ENCODE data around the gene WIPI1. TPM values are rescaled to one million over a fixed set of nuclear protein-coding genes. Genes with fewer than 3 reads are reported as not detected.
A peak's percentile ranks its signal among the peaks of the same experiment; 100 is the strongest.

WIPI1 gene
- total and polyA plus RNA-seq, 4 experiments from 2014 or later, result 4.4 to 12.3 (median 9.9) TPM

DNA sequence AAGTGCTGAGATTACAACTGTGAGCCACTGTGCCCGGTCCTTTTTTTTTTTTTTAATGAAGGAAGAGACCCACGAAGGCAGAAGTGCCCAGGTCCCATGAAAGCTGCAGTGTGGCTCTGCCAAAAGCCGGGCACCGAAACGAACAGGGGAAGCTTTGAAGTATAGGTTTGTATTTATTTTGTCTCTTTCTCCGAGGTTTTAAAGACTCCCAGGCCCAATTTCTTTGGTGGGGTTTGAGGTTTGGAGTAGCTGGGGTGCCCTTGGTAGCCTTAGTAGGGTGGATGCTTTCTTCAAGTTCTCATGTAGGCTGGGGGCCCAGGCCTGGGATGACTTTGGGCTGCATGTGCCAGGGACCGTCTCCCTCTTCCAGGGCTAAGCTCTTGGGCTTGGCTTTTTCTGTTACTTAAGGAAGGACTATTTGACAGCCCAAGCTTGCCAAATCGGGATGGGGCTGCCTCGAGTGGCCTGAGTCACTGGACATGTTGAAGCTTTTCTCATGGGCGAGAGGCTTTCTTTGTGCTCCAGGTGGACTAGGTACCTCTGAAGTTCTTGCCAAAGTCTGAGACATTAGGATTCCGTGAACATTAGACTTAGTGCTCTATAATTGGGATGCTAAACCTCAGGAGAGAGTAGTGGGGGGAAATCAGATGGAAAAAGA, 66.3 kb downstream of the WIPI1 start:
- H3K9me3 ChIP-seq (ENCODE audit: control insufficient read depth in 1 of 2, low read length in 2 of 2), result peaks cover 0 to 10% of the 10 kb centered on the region in 2 donors
- no peaks in the 10 kb centered on the region for H3K36me3 ChIP-seq (ENCODE audit: insufficient read depth, low read length)
- H3K27ac Mint-ChIP-seq, result no peak overlapping the region
- H3K4me1 ChIP-seq (ENCODE audit: insufficient read depth, low read length), result no peaks in the 10 kb centered on the region
- H3K36me3 Mint-ChIP-seq, result peaks cover 7 to 9% of the 10 kb centered on the region in 2 donors
- no peak for DNase-seq
- POLR2A ChIA-PET (ENCODE audit: partially characterized antibody), result no interaction called here
- CTCF ChIA-PET (ENCODE audit: partially characterized antibody), result interaction anchor here (2.1 kb wide), 1 partner anchor 8 kb away, joined by 6 read pairs; no protein-coding TSS in a partner anchor
- peaks cover 0 to 14% (median 6%) of the 10 kb centered on the region in 8 donors for H3K9me3 Mint-ChIP-seq
- H3K4me3 Mint-ChIP-seq, result no peak overlapping the region
- no peak overlapping the region for H3K4me3 ChIP-seq (ENCODE audit: low read length in 2 of 2)
- H3K27me3 ChIP-seq (ENCODE audit: insufficient read depth, low read length), result no peaks in the 10 kb centered on the region
- no peak overlapping the region for H3K27ac ChIP-seq (ENCODE audit: low read depth, low read length)
- no peaks in the 10 kb centered on the region for H3K27me3 Mint-ChIP-seq
- intact Hi-C loops (cut with micrococcal nuclease), result no loop called here
- H3K4me1 Mint-ChIP-seq, result peaks cover 0 to 8% (median 4%) of the 10 kb centered on the region in 4 donors

DNA sequence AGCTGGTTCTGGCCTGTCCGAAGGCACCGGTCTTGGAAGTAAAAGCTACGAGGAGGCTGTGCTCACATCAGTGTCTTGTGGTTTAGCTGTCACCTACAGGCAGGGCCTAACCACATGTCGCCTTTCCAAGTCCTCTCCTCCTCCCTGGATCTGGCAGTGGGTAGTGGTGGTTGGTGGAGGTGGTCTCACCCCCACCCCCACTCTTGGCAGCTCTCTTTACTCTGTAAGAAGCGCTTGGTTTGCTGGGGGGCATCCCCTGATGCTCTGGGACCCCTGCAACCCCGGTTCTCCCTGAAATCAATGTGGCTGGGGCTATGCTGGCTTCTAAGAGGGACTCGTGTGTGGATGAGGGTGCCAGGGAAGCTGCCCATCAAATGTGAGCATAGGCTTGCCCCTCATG, 68.3 kb downstream of the WIPI1 start:
- Mint-ChIP-seq H3K9me3 (peaks cover 0 to 3% (median 0%) of the 10 kb centered on the region in 8 donors), H3K27me3 (no peaks in the 10 kb centered on the region), H3K4me1 (peaks cover 5 to 19% (median 10%) of the 10 kb centered on the region in 4 donors), H3K36me3 (peaks cover 0 to 3% of the 10 kb centered on the region in 2 donors), H3K4me3 (no peak overlapping the region), H3K27ac (peak overlapping the region in 2 of 7 donors; percentile 81 to 89)
- Histone ChIP-seq H3K4me3 (ENCODE audit: low read length in 2 of 2) (no peak overlapping the region), H3K27ac (ENCODE audit: low read depth, low read length) (no peak overlapping the region), H3K36me3 (ENCODE audit: insufficient read depth, low read length) (no peaks in the 10 kb centered on the region), H3K4me1 (ENCODE audit: insufficient read depth, low read length) (peaks cover 8% of the 10 kb centered on the region), H3K9me3 (ENCODE audit: control insufficient read depth in 1 of 2, low read length in 2 of 2) (no peaks in the 10 kb centered on the region), H3K27me3 (ENCODE audit: insufficient read depth, low read length) (no peaks in the 10 kb centered on the region)
- CTCF ChIA-PET (ENCODE audit: partially characterized antibody), result interaction anchor here (1.2 kb wide), 1 partner anchor 10 kb away, joined by 4 read pairs; no protein-coding TSS in a partner anchor
- DNase-seq, result no peak
- POLR2A ChIA-PET (ENCODE audit: partially characterized antibody), result no interaction called here
- intact Hi-C loops (cut with micrococcal nuclease), result no loop called here

DNA sequence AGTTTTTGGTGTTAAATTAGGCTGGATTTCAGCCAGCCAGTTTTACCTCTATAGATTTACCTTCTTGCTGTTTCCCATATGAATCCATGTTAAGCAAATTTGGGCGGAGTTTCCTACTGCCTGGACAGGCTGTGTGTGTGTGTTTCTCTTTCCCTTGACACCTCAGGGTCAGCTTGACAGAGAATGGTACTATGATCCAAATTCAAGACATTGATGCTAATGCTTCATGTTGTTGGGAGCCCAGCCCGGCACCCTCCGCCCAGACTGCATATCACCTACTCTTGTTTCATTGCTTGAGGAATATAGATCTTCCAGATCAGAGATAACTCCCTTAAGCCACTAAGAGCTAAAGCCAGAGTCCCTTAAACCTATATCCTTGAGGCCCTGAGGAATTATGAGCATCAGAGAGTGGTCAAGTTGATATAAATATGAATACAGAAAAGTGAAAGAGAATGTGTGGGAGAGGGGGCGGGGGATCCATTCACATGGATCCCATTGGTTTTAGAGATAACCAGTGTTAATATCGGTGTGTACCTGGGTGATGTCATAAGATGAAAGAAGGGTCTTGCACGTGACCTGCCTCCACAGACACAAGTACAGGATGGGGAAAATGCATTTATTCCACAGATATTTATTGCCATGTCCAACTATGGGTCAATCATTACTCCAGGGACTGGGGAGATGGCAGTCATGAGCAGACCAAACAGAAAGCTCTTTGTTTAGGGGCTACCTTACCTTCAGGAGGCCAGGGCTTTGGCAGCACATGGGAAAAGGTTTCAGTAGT, 69.7 kb downstream of the WIPI1 start:
- CTCF ChIA-PET (ENCODE audit: partially characterized antibody), result interaction anchor here (0.7 to 1.3 kb wide), 2 partner anchors 9 to 70 kb away, joined by 3 read pairs; no protein-coding TSS in a partner anchor
- H3K27me3 Mint-ChIP-seq, result no peaks in the 10 kb centered on the region
- intact Hi-C loops (cut with micrococcal nuclease), result no loop called here
- Histone ChIP-seq H3K9me3 (ENCODE audit: control insufficient read depth in 1 of 2, low read length in 2 of 2) (no peaks in the 10 kb centered on the region), H3K36me3 (ENCODE audit: insufficient read depth, low read length) (no peaks in the 10 kb centered on the region), H3K27me3 (ENCODE audit: insufficient read depth, low read length) (no peaks in the 10 kb centered on the region), H3K4me3 (ENCODE audit: low read length in 2 of 2) (no peak overlapping the region), H3K27ac (ENCODE audit: low read depth, low read length) (no peak overlapping the region), H3K4me1 (ENCODE audit: insufficient read depth, low read length) (peaks cover 23% of the 10 kb centered on the region)
- peaks cover 17 to 34% (median 23%) of the 10 kb centered on the region in 4 donors for H3K4me1 Mint-ChIP-seq
- H3K27ac Mint-ChIP-seq, result peak overlapping the region in 4 of 7 donors; percentile 26 to 66 (median 40)
- no peak for DNase-seq
- no peak overlapping the region for H3K4me3 Mint-ChIP-seq
- POLR2A ChIA-PET (ENCODE audit: partially characterized antibody), result interaction anchor here (0.7 kb wide), 1 partner anchor 31 kb away, joined by 3 read pairs; no protein-coding TSS in a partner anchor
- H3K36me3 Mint-ChIP-seq, result peaks cover 0 to 3% of the 10 kb centered on the region in 2 donors
- H3K9me3 Mint-ChIP-seq, result peaks cover 0 to 2% (median 0%) of the 10 kb centered on the region in 8 donors

DNA sequence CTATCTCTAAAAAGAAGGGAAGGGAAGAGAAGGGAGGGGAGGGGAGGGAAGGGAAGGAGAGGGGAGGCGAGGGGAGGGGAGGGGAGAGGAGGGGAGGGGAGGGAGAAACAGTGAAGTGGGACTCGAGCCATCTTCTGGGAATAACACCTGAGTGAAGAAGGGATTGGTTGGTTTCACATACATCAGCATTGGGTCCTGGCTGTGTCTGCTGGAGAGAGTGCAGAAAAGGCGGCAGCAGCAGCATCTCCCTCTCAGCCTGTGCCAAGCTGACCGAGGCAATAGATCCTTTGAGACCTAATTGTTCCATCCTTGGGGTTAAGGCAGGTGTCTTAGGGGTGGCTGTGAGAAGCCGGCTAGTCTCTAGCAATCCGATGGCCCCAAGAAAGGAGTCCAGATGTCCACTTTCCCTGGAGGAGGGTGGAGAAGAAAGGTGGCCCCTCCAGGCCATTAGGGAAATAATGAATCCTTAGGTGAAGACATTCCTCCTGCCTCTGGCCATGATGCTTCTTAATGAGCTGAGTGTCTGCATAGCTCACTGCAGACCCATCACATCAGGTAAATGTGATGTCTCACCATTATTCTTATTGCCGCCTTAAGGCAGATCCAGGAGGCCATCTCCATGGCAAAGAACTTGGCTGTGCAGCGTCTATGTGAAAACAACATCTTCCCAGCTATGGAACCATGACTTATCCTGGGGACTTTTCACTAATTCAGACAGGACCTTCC, 71.6 kb downstream of the WIPI1 start:
- Histone ChIP-seq H3K36me3 (ENCODE audit: insufficient read depth, low read length) (no peaks in the 10 kb centered on the region), H3K4me3 (ENCODE audit: low read length in 2 of 2) (no peak overlapping the region), H3K27ac (ENCODE audit: low read depth, low read length) (no peak overlapping the region), H3K4me1 (ENCODE audit: insufficient read depth, low read length) (peaks cover 26% of the 10 kb centered on the region), H3K27me3 (ENCODE audit: insufficient read depth, low read length) (no peaks in the 10 kb centered on the region), H3K9me3 (ENCODE audit: control insufficient read depth in 1 of 2, low read length in 2 of 2) (no peaks in the 10 kb centered on the region)
- no peak overlapping the region for H3K27ac Mint-ChIP-seq
- H3K27me3 Mint-ChIP-seq, result no peaks in the 10 kb centered on the region
- peaks cover 0 to 3% of the 10 kb centered on the region in 2 donors for H3K36me3 Mint-ChIP-seq
- DNase-seq, result no peak
- intact Hi-C loops (cut with micrococcal nuclease), result loop anchor here (2.0 kb wide), 1 partner anchor 29 kb away; no protein-coding TSS in a partner anchor
- peak overlapping the region in 1 of 8 donors; percentile 22 for H3K4me3 Mint-ChIP-seq
- ChIA-PET CTCF (ENCODE audit: partially characterized antibody) (interaction anchor here (1.3 to 4.2 kb wide), 2 partner anchors 13 to 111 kb away, joined by 3 to 25 read pairs; no protein-coding TSS in a partner anchor), POLR2A (ENCODE audit: partially characterized antibody) (interaction anchor here (1.0 kb wide), 1 partner anchor 14 kb away, joined by 3 read pairs; no protein-coding TSS in a partner anchor)
- H3K4me1 Mint-ChIP-seq, result peaks cover 22 to 50% (median 27%) of the 10 kb centered on the region in 4 donors
- no peaks in the 10 kb centered on the region for H3K9me3 Mint-ChIP-seq

DNA sequence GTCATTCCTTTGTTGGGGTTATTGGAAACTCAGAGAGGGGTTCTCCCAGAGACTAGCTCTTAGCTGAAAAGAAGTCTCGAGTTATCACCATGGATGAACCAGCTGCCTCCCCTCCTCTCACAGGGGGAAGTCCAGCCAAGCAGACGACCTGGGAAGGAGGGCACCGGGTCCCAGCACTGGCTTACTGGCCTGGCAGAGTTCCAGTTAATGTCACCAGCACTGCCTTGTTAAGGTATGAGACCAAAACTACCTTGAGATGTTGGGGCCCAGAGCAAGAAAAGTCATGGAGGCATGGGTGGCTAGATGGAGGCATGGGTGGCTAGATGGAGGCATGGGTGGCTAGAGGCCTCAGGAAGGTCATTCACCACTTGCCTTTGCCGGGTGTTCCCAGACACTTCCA, 72.4 kb downstream of the WIPI1 start:
- no peaks in the 10 kb centered on the region for H3K27me3 Mint-ChIP-seq
- peaks cover 22 to 51% (median 27%) of the 10 kb centered on the region in 4 donors for H3K4me1 Mint-ChIP-seq
- POLR2A ChIA-PET (ENCODE audit: partially characterized antibody), result interaction anchor here (2.5 kb wide), 1 partner anchor 94 kb away, joined by 19 read pairs; the partner anchor contains the start of genes ARSG and SLC16A6
- intact Hi-C loops (cut with micrococcal nuclease), result loop anchor here (2.0 kb wide), 1 partner anchor 28 kb away; no protein-coding TSS in a partner anchor
- no peaks in the 10 kb centered on the region for H3K9me3 ChIP-seq (ENCODE audit: control insufficient read depth in 1 of 2, low read length in 2 of 2)
- DNase-seq, result no peak
- H3K4me1 ChIP-seq (ENCODE audit: insufficient read depth, low read length), result peaks cover 26% of the 10 kb centered on the region
- CTCF ChIA-PET (ENCODE audit: partially characterized antibody), result interaction anchor here (0.6 to 4.2 kb wide), 4 partner anchors 11 to 110 kb away, joined by 3 to 25 read pairs (median 3); no protein-coding TSS in a partner anchor
- H3K4me3 Mint-ChIP-seq, result no peak overlapping the region
- no peak overlapping the region for H3K27ac ChIP-seq (ENCODE audit: low read depth, low read length)
- H3K27me3 ChIP-seq (ENCODE audit: insufficient read depth, low read length), result no peaks in the 10 kb centered on the region
- peaks cover 3 to 4% of the 10 kb centered on the region in 2 donors for H3K36me3 Mint-ChIP-seq
- no peaks in the 10 kb centered on the region for H3K36me3 ChIP-seq (ENCODE audit: insufficient read depth, low read length)
- H3K4me3 ChIP-seq (ENCODE audit: low read length in 2 of 2), result no peak overlapping the region
- H3K9me3 Mint-ChIP-seq, result no peaks in the 10 kb centered on the region
- H3K27ac Mint-ChIP-seq, result no peak overlapping the region

DNA sequence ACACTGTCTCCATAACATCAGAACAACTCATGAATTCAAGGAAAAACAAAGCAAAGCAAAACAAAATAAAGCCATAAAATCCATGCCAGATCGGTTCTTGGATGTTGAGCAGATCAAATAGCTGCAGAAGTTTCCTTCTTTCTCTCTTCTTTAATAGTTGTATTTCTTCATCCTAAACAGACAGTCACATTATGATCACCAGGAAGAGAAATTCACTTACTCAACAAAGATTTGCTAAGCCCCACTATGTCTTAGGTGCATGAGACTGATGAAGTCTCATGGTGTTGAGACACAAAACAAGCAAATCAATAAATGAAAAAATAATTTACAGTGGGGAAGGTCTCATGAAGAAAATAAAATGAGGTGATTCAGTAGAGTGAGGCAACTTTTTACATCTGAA, 72.8 kb downstream of the WIPI1 start:
- H3K4me1 Mint-ChIP-seq, result peaks cover 22 to 48% (median 27%) of the 10 kb centered on the region in 4 donors
- no peaks in the 10 kb centered on the region for H3K36me3 ChIP-seq (ENCODE audit: insufficient read depth, low read length)
- H3K4me3 ChIP-seq (ENCODE audit: low read length in 2 of 2), result no peak overlapping the region
- H3K4me3 Mint-ChIP-seq, result peak overlapping the region in 6 of 8 donors; percentile 61 to 83 (median 66)
- H3K27ac ChIP-seq (ENCODE audit: low read depth, low read length), result no peak overlapping the region
- H3K9me3 ChIP-seq (ENCODE audit: control insufficient read depth in 1 of 2, low read length in 2 of 2), result no peaks in the 10 kb centered on the region
- H3K27ac Mint-ChIP-seq, result peak overlapping the region in 5 of 7 donors; percentile 23 to 84 (median 74)
- H3K27me3 ChIP-seq (ENCODE audit: insufficient read depth, low read length), result no peaks in the 10 kb centered on the region
- no peaks in the 10 kb centered on the region for H3K9me3 Mint-ChIP-seq
- peaks cover 26% of the 10 kb centered on the region for H3K4me1 ChIP-seq (ENCODE audit: insufficient read depth, low read length)
- ChIA-PET CTCF (ENCODE audit: partially characterized antibody) (interaction anchor here (0.6 to 4.2 kb wide), 5 partner anchors 11 to 110 kb away, joined by 3 to 25 read pairs (median 3); no protein-coding TSS in a partner anchor), POLR2A (ENCODE audit: partially characterized antibody) (interaction anchor here (0.6 to 2.5 kb wide), 2 partner anchors 12 to 93 kb away, joined by 4 to 19 read pairs; partner anchors contain the start of genes ARSG and SLC16A6)
- no peak for DNase-seq
- peaks cover 2 to 6% of the 10 kb centered on the region in 2 donors for H3K36me3 Mint-ChIP-seq
- no peaks in the 10 kb centered on the region for H3K27me3 Mint-ChIP-seq
- intact Hi-C loops (cut with micrococcal nuclease), result loop anchor here (2.0 kb wide), 1 partner anchor 28 kb away; no protein-coding TSS in a partner anchor

Measured in CD4-positive, alpha-beta memory T cell (primary cell).